GM19023 (cell line): Measurements from ENCODE around the gene FBN1.

Experiments
- ATAC-seq: cut with Tn5 transposase; IDR thresholded peaks from one replicate; pipeline ENCODE4 v1.9.1; 2021; ENCODE audit warnings: mild to moderate bottlenecking, moderate library complexity; ENCODE audit not compliant: unreplicated experiment

FBN1 gene

GRCh38 chr15:48522123-48522522 is 123.4 kb downstream of the FBN1 start:
- ATAC-seq, result no peak

- ATAC-seq, result no peak
These were observed 124.9 kb downstream of the FBN1 start for GRCh38 chr15:48520376-48521155.

GRCh38 chr15:48516121-48516520 is 129.4 kb downstream of the FBN1 start:
- ATAC-seq, result no peak

- no peak for ATAC-seq
These were observed 130.0 kb downstream of the FBN1 start for GRCh38 chr15:48515500-48515899.

- no peak for ATAC-seq
These were observed 131.2 kb downstream of the FBN1 start for GRCh38 chr15:48514103-48514816.

- no peak for ATAC-seq
These were observed 134.5 kb downstream of the FBN1 start for GRCh38 chr15:48510976-48511375.

- ATAC-seq, result peak; percentile 73
These were observed 138.0 kb downstream of the FBN1 start for GRCh38 chr15:48507416-48508065.

- ATAC-seq, result no peak
These were observed 140.4 kb downstream of the FBN1 start for GRCh38 chr15:48505067-48505466.

GRCh38 chr15:48501208-48501607 is 144.3 kb downstream of the FBN1 start:
- peak; percentile 60 for ATAC-seq

GRCh38 chr15:48500595-48500994 is 144.9 kb downstream of the FBN1 start:
- no peak for ATAC-seq

GRCh38 chr15:48499978-48500377 is 145.5 kb downstream of the FBN1 start:
- ATAC-seq, result no peak

- no peak for ATAC-seq
These were observed 146.7 kb downstream of the FBN1 start for GRCh38 chr15:48498828-48499227.

GRCh38 chr15:48494631-48495030 is 150.9 kb downstream of the FBN1 start:
- no peak for ATAC-seq

- no peak for ATAC-seq
These were observed 151.7 kb downstream of the FBN1 start for GRCh38 chr15:48493763-48494225.

GRCh38 chr15:48493084-48493762 is 152.3 kb downstream of the FBN1 start:
- ATAC-seq, result no peak

GRCh38 chr15:48486228-48486627 is 159.3 kb downstream of the FBN1 start:
- no peak for ATAC-seq

GRCh38 chr15:48481802-48482201 is 163.7 kb downstream of the FBN1 start:
- no peak for ATAC-seq

- no peak for ATAC-seq
These were observed 165.8 kb downstream of the FBN1 start for GRCh38 chr15:48479751-48480150.

GRCh38 chr15:48478581-48478980 is 166.9 kb downstream of the FBN1 start:
- ATAC-seq, result no peak

GRCh38 chr15:48477795-48478360 is 167.6 kb downstream of the FBN1 start:
- ATAC-seq, result no peak
